GM12892 (cell line): ENCODE data around the gene HAPLN2.
"Not testable (repeated sequence)": the region's sequence is repeated elsewhere in the genome, so short reads cannot be mapped to it uniquely, and the experiment has no call there.

Experiments used
- POLR2A ChIP-seq: IDR thresholded peaks from 2 replicates; pipeline ENCODE4 v1.6.1; 2011; ENCODE audit warnings: low read depth, low read length, control low read depth
- POLR2AphosphoS5 ChIP-seq: IDR thresholded peaks from 2 replicates; pipeline ENCODE4 v1.6.1; 2011; ENCODE audit warnings: low read depth, low read length, control low read depth
- TAF1 ChIP-seq: IDR thresholded peaks from 2 replicates; pipeline ENCODE4 v1.6.1; 2011; ENCODE audit warnings: low read depth, mild to moderate bottlenecking, control low read depth, low read length, borderline replicate concordance

DNA sequence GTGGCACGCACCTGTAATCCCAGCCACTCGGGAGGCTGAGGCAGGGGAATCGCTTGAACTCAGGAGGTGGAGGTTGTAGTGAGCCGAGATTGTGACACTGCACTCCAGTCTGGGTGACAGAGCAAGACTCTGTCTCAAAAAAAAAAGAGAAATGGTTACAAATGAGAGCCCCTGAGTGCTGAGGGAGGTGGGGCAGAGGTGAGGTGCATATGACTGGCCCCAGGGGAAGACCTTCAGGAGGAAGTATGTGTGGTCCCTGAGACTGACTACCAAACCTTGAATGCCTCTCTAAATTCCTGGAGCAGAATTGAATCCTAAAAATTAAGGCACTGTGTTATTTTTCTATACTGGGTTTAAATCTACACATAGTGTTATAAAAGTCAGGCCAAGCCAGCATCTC is 11.9 kb upstream of the HAPLN2 start:
- not testable (repeated sequence) for TF ChIP-seq POLR2AphosphoS5, POLR2A, TAF1
